Measurements from ENCODE around the gene TPP2. TPM values are rescaled to one million over a fixed set of nuclear protein-coding genes. Genes with fewer than 3 reads are reported as not detected.

Gene TPP2
- total RNA-seq, 1 experiment from 2014 or later: 35.1 TPM

DNA sequence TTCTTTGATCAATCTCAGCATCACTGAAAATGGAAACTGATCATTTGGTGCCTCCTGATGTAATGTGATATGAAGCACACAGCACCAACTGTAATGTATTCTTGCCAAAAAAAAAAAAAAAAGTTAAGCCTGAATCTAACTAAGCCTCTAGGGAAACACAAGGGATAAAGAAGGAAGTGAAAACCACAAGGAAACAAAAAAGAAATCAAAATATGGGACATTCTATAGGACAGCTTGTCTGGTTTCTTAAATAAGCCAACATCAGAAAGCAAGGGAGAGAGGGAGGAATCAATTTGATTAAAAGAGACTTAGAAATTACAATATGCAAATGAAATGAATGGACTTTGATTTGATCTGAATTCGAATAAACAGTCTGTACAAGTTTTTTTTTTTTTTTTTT lies 118.7 kb downstream of the TPP2 start:
- H3K9me3 ChIP-seq (ENCODE audit: insufficient read depth, low read depth): no peaks in the 10 kb centered on the region
- H3K27ac ChIP-seq: no peak overlapping the region
- POLR2A ChIA-PET (ENCODE audit: unreplicated experiment): no interaction called here
- no peak overlapping the region for H3K4me2 ChIP-seq
- TF ChIP-seq, protein P1, sequence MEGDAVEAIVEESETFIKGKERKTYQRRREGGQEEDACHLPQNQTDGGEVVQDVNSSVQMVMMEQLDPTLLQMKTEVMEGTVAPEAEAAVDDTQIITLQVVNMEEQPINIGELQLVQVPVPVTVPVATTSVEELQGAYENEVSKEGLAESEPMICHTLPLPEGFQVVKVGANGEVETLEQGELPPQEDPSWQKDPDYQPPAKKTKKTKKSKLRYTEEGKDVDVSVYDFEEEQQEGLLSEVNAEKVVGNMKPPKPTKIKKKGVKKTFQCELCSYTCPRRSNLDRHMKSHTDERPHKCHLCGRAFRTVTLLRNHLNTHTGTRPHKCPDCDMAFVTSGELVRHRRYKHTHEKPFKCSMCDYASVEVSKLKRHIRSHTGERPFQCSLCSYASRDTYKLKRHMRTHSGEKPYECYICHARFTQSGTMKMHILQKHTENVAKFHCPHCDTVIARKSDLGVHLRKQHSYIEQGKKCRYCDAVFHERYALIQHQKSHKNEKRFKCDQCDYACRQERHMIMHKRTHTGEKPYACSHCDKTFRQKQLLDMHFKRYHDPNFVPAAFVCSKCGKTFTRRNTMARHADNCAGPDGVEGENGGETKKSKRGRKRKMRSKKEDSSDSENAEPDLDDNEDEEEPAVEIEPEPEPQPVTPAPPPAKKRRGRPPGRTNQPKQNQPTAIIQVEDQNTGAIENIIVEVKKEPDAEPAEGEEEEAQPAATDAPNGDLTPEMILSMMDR (conservative IDR thresholded peaks at IDR 0.05): no peak
- no peak for TF ChIP-seq EZH2 (IDR thresholded peaks at IDR 0.05; ENCODE audit: low read depth)
- intact Hi-C loops (cut with micrococcal nuclease; ENCODE audit: unreplicated experiment): no loop called here
- H3K4me3 ChIP-seq: no peak overlapping the region
- no peaks in the 10 kb centered on the region for H3K4me1 ChIP-seq (replicated peaks; ENCODE audit: insufficient read depth)
- no peaks in the 10 kb centered on the region for H3K36me3 ChIP-seq (ENCODE audit: low read depth)
- H4K20me1 ChIP-seq (ENCODE audit: insufficient read depth): no peaks in the 10 kb centered on the region
- CTCF ChIA-PET: interaction anchor here (0.7 kb wide), 1 partner anchor 63 kb away, joined by 4 read pairs; no protein-coding TSS in a partner anchor
- H3F3A ChIP-seq (ENCODE audit: insufficient read depth, low read depth): no peaks in the 10 kb centered on the region
- no peaks in the 10 kb centered on the region for H3K27me3 ChIP-seq (ENCODE audit: insufficient read depth, low read depth)
- H2AFZ ChIP-seq: peak overlapping the region; percentile 8; the same call in 1 of the 2 replicates
- H3K9me2 ChIP-seq (ENCODE audit: insufficient read depth): no peaks in the 10 kb centered on the region
- no peaks in the 10 kb centered on the region for H3K79me2 ChIP-seq (ENCODE audit: low read depth)
- BruUV-seq (replicated peaks): no TSS peak
- no peak for DNase-seq

- Histone ChIP-seq H2AFZ (no peak overlapping the region), H3K4me1 (replicated peaks; ENCODE audit: insufficient read depth) (no peaks in the 10 kb centered on the region), H3K4me3 (no peak overlapping the region), H3K79me2 (ENCODE audit: low read depth) (no peaks in the 10 kb centered on the region), H4K20me1 (ENCODE audit: insufficient read depth) (no peaks in the 10 kb centered on the region), H3K4me2 (no peak overlapping the region), H3K27me3 (ENCODE audit: insufficient read depth, low read depth) (no peaks in the 10 kb centered on the region), H3K36me3 (ENCODE audit: low read depth) (no peaks in the 10 kb centered on the region), H3K27ac (no peak overlapping the region), H3K9me2 (ENCODE audit: insufficient read depth) (no peaks in the 10 kb centered on the region), H3K9me3 (ENCODE audit: insufficient read depth, low read depth) (no peaks in the 10 kb centered on the region), H3F3A (ENCODE audit: insufficient read depth, low read depth) (no peaks in the 10 kb centered on the region)
- no peak for DNase-seq
- no peak for TF ChIP-seq EZH2 (IDR thresholded peaks at IDR 0.05; ENCODE audit: low read depth)
- TF ChIP-seq, protein P1 (conservative IDR thresholded peaks at IDR 0.05): no peak
- POLR2A ChIA-PET (ENCODE audit: unreplicated experiment): no interaction called here
- CTCF ChIA-PET: no interaction called here
- intact Hi-C loops (cut with micrococcal nuclease; ENCODE audit: unreplicated experiment): no loop called here
- BruUV-seq (replicated peaks): no TSS peak
Measured at GRCh38 chr13:102718746-102719145, 122.0 kb downstream of the TPP2 start.

DNA sequence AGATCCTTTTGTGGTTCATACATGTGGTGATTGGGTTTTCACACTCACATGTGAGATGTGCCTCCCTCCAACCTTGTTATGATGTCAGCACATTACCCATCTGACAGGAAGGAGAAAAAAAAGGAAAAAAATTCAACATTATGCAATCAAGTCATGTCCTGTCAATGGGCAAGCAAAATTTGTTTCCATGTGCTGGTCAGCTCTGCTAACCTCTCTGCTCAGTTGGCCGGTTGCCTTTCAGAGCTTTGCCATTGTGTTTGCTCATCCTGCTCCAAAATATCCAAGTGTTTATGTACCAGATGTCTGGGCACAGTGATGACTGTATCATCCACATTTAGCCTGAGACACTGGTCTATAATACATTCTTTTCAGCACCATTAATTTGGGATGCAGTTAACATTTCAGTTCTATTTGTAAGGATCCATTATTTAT lies 125.0 kb downstream of the TPP2 start:
- TF ChIP-seq, protein P1 (conservative IDR thresholded peaks at IDR 0.05): no peak
- TF ChIP-seq EZH2 (IDR thresholded peaks at IDR 0.05; ENCODE audit: low read depth): no peak
- DNase-seq: no peak
- H3K4me3 ChIP-seq: no peak overlapping the region
- ChIA-PET POLR2A (ENCODE audit: unreplicated experiment) (no interaction called here), CTCF (no interaction called here)
- H3K4me1 ChIP-seq (replicated peaks; ENCODE audit: insufficient read depth): no peaks in the 10 kb centered on the region
- no peaks in the 10 kb centered on the region for H3K27me3 ChIP-seq (ENCODE audit: insufficient read depth, low read depth)
- intact Hi-C loops (cut with micrococcal nuclease; ENCODE audit: unreplicated experiment): no loop called here
- no TSS peak for BruUV-seq (replicated peaks)
- no peaks in the 10 kb centered on the region for H3K36me3 ChIP-seq (ENCODE audit: low read depth)
- no peak overlapping the region for H2AFZ ChIP-seq
- no peaks in the 10 kb centered on the region for H4K20me1 ChIP-seq (ENCODE audit: insufficient read depth)
- no peaks in the 10 kb centered on the region for H3K9me3 ChIP-seq (ENCODE audit: insufficient read depth, low read depth)
- H3K4me2 ChIP-seq: no peak overlapping the region
- no peaks in the 10 kb centered on the region for H3K79me2 ChIP-seq (ENCODE audit: low read depth)
- no peaks in the 10 kb centered on the region for H3F3A ChIP-seq (ENCODE audit: insufficient read depth, low read depth)
- H3K27ac ChIP-seq: no peak overlapping the region
- H3K9me2 ChIP-seq (ENCODE audit: insufficient read depth): no peaks in the 10 kb centered on the region
